Measurements from ENCODE around the gene PLEKHA1. TPM values are rescaled to one million over a fixed set of nuclear protein-coding genes. Genes with fewer than 3 reads are reported as not detected.

Gene PLEKHA1
- total and polyA plus RNA-seq, 2 experiments from 2014 or later, result 54.0 to 62.6 TPM

- Histone ChIP-seq H2AFZ (no peak overlapping the region), H3K9me2 (replicated peaks; ENCODE audit: insufficient read depth) (no peaks in the 10 kb centered on the region), H3K4me3 (no peak overlapping the region), H3K27ac (no peak overlapping the region), H4K20me1 (ENCODE audit: insufficient read depth, poor library complexity, severe bottlenecking) (peaks cover 3% of the 10 kb centered on the region), H3K9me3 (ENCODE audit: low read depth) (no peaks in the 10 kb centered on the region), H3K79me2 (peaks cover 76% of the 10 kb centered on the region), H3K36me3 (replicated peaks; ENCODE audit: insufficient read depth, low read depth) (peaks cover 4% of the 10 kb centered on the region), H3K27me3 (no peaks in the 10 kb centered on the region), H3K4me2 (no peak overlapping the region), H3K4me1 (ENCODE audit: insufficient read depth) (no peaks in the 10 kb centered on the region)
- no peak for TF ChIP-seq CTCF (IDR thresholded peaks at IDR 0.05; ENCODE audit: poor library complexity)
- TF ChIP-seq EZH2 (IDR thresholded peaks at IDR 0.05; ENCODE audit: borderline replicate concordance), result no peak
- no peak for TF ChIP-seq EZH2phosphoT487 (IDR thresholded peaks at IDR 0.05; ENCODE audit: low read depth, severe bottlenecking, unreplicated experiment)
- no peak for DNase-seq (ENCODE audit: low spot score)
These were observed 17.4 kb downstream of the PLEKHA1 start for GRCh38 chr10:122391875-122392274.

GRCh38 chr10:122392835-122393234 lies 18.3 kb downstream of the PLEKHA1 start:
- no peaks in the 10 kb centered on the region for H3K4me1 ChIP-seq (ENCODE audit: insufficient read depth)
- H3K27ac ChIP-seq, result no peak overlapping the region
- H3K9me2 ChIP-seq (replicated peaks; ENCODE audit: insufficient read depth), result no peaks in the 10 kb centered on the region
- peaks cover 67% of the 10 kb centered on the region for H3K79me2 ChIP-seq
- no peak for DNase-seq (ENCODE audit: low spot score)
- no peak overlapping the region for H3K4me2 ChIP-seq
- 79% methylated on average over 2 of the region's 2 CpGs for WGBS (ENCODE audit: low lambda C conversion rate, missing lambda C conversion rate)
- no peaks in the 10 kb centered on the region for H3K27me3 ChIP-seq
- H3K9me3 ChIP-seq (ENCODE audit: low read depth), result no peaks in the 10 kb centered on the region
- H4K20me1 ChIP-seq (ENCODE audit: insufficient read depth, poor library complexity, severe bottlenecking), result peaks cover 3% of the 10 kb centered on the region
- H2AFZ ChIP-seq, result no peak overlapping the region
- no peak for TF ChIP-seq CTCF (IDR thresholded peaks at IDR 0.05; ENCODE audit: poor library complexity)
- no peak for TF ChIP-seq EZH2phosphoT487 (IDR thresholded peaks at IDR 0.05; ENCODE audit: low read depth, severe bottlenecking, unreplicated experiment)
- no peak for TF ChIP-seq EZH2 (IDR thresholded peaks at IDR 0.05; ENCODE audit: borderline replicate concordance)
- H3K4me3 ChIP-seq, result no peak overlapping the region
- H3K36me3 ChIP-seq (replicated peaks; ENCODE audit: insufficient read depth, low read depth), result peaks cover 4% of the 10 kb centered on the region

GRCh38 chr10:122393288-122393687 lies 18.8 kb downstream of the PLEKHA1 start:
- no peaks in the 10 kb centered on the region for H3K9me3 ChIP-seq (ENCODE audit: low read depth)

More at GRCh38 chr10:122393288-122393687, 18.8 kb downstream of the PLEKHA1 start:
- Histone ChIP-seq H3K4me3 (no peak overlapping the region), H3K4me1 (ENCODE audit: insufficient read depth) (no peaks in the 10 kb centered on the region), H3K79me2 (peaks cover 62% of the 10 kb centered on the region), H3K9me2 (replicated peaks; ENCODE audit: insufficient read depth) (no peaks in the 10 kb centered on the region), H3K4me2 (no peak overlapping the region), H3K27ac (no peak overlapping the region), H4K20me1 (ENCODE audit: insufficient read depth, poor library complexity, severe bottlenecking) (peaks cover 3% of the 10 kb centered on the region), H3K27me3 (no peaks in the 10 kb centered on the region), H3K36me3 (replicated peaks; ENCODE audit: insufficient read depth, low read depth) (peaks cover 4% of the 10 kb centered on the region), H2AFZ (no peak overlapping the region)
- DNase-seq (ENCODE audit: low spot score), result no peak
- no peak for TF ChIP-seq EZH2phosphoT487 (IDR thresholded peaks at IDR 0.05; ENCODE audit: low read depth, severe bottlenecking, unreplicated experiment)
- TF ChIP-seq CTCF (IDR thresholded peaks at IDR 0.05; ENCODE audit: poor library complexity), result no peak
- TF ChIP-seq EZH2 (IDR thresholded peaks at IDR 0.05; ENCODE audit: borderline replicate concordance), result no peak
- 66% methylated on average over 2 of the region's 2 CpGs for WGBS (ENCODE audit: low lambda C conversion rate, missing lambda C conversion rate)
